Suprapubic skin (tissue), 4 donors: ENCODE data around the gene UNC93A.

ENCODE experiments used
- EP300 ChIP-seq: sonication (generic); formaldehyde crosslinking; IDR thresholded peaks from one replicate; pipeline ENCODE4 v1.6.1; 2017; ENCODE audit warnings: antibody characterized with exemption
- POLR2AphosphoS5 ChIP-seq, 3 donors: sonication (generic); formaldehyde crosslinking; IDR thresholded peaks; one replicate each; pipeline ENCODE4 v1.6.1; 2017; ENCODE audit warnings: antibody characterized with exemption in 3 of 3
- TF ChIP-seq, protein P1 (sequence below), 2 donors: fragments of 200-600 bp in 1 of 2; fragments of 450-650 bp in 1 of 2; sonication (generic) in 1 of 2; IDR thresholded peaks; one replicate each; pipeline ENCODE4 v1.5.1; 2016 to 2019; ENCODE audit warnings: antibody characterized with exemption in 2 of 2, mild to moderate bottlenecking in 1 of 2, moderate library complexity in 1 of 2

GRCh38 chr6:167329014-167329413 is 37.9 kb downstream of the UNC93A start:
- TF ChIP-seq, protein P1, sequence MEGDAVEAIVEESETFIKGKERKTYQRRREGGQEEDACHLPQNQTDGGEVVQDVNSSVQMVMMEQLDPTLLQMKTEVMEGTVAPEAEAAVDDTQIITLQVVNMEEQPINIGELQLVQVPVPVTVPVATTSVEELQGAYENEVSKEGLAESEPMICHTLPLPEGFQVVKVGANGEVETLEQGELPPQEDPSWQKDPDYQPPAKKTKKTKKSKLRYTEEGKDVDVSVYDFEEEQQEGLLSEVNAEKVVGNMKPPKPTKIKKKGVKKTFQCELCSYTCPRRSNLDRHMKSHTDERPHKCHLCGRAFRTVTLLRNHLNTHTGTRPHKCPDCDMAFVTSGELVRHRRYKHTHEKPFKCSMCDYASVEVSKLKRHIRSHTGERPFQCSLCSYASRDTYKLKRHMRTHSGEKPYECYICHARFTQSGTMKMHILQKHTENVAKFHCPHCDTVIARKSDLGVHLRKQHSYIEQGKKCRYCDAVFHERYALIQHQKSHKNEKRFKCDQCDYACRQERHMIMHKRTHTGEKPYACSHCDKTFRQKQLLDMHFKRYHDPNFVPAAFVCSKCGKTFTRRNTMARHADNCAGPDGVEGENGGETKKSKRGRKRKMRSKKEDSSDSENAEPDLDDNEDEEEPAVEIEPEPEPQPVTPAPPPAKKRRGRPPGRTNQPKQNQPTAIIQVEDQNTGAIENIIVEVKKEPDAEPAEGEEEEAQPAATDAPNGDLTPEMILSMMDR (IDR thresholded peaks at IDR 0.05): no peak
- TF ChIP-seq POLR2AphosphoS5 (IDR thresholded peaks at IDR 0.05) (no peak), EP300 (no peak)
